ENCODE results near the gene CDKN2B-AS1.

Gene CDKN2B-AS1

DNA sequence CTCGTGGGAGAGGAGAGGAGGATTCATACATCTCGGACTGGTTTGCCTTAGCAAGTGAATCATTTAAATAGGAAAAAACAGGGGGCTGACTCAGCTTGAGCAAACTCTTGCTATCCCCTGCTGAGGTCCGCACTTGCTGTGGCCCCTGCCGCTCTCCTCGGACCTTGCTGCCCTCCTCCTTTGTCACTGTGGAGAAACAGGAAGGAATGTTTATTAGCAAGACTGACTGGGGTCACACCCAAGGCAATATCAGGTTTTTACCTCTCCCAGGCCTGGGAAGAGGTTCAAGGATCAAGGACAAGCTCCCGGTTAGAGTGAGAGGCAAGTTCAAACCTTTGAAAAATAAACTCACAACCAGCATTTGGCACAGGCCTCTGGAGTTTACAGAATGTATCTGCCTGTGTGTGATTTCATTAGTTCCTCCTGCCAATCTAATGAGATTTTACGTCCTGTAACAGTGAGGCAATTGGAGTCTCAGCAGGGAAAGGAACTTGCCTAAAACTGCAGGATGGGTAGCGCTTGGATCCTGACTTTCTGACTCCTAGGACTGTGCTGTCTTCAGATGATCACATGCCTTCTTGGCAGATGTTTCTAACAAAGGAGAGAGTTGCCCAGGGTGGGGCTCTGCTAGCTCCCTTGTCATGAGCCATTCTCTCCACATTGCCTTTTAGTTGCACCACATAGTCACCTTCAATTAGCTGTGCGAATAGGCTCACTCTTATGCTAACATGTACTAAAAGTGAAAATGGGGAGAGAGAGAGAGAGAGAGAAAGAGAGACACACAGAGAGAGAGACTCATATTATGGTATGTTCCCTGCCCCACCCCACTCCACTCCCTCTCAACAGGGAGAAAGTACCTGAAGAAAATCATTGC lies 123.2 kb downstream of the CDKN2B-AS1 start:
- in situ Hi-C loops (cut with MboI; ENCODE audit: low sequenced_read_pairs): no loop called here

DNA sequence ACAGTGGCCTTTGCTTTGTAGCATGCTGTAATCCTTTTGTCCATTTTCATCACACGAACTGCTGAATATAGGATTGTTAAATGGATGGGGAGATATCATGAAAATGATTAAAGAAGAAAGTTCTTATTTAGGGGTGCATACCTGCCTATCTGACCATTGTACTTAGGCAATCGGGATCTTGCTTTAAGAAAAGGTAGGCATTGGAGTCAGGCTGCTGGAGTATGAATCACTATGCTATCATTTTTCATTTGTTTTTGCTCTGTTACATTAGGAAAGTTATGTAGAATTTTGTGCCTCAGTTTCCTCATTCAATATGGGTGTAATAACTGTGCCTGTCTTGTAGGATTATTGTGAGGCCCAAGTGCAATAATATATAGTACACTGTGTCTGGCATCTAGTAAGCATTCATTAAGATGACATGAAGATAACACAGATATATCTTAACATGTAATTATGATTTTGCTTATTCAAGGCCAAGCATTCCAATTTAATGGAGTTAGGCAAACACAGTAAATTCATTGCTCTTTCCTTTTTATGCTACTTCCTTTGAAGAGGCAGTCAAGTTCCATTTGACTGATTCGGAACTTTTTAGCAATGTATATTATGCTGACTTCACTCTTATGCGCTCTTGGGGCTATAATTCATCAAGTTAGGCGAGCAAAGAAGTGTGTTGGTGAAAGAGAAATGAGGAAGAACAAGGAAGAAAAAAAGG lies 124.4 kb downstream of the CDKN2B-AS1 start:
- in situ Hi-C loops (cut with MboI; ENCODE audit: low sequenced_read_pairs): no loop called here

DNA sequence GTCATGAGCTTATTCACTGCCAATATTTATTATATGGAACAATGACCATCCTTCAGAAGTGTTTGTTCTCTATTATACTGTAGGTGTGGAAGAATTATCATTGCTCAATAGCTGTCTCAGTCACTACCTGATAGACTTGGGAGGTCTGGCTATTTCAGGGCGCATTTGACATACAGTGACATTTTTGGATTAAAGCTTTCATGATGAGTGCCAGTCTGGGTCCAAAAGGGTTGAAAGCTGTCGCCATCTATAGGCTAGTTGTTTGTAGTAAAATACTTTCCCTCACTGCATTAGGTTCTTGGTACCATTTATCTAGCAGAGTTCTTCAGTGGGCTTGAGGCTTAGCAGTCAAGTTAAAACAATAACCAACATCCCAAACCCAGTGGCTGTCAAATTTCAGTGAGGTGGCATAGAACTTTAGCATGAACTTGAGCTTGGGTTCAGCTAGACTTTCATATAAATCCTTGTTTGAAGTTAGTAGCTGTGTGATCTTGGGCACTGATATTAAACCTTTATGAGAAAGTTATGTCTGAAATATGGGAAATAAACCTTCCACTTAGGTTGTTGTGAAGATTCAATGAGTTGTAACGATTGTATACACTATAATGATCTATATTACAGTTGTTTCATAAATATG lies 125.0 kb downstream of the CDKN2B-AS1 start:
- in situ Hi-C loops (cut with MboI; ENCODE audit: low sequenced_read_pairs): no loop called here

DNA sequence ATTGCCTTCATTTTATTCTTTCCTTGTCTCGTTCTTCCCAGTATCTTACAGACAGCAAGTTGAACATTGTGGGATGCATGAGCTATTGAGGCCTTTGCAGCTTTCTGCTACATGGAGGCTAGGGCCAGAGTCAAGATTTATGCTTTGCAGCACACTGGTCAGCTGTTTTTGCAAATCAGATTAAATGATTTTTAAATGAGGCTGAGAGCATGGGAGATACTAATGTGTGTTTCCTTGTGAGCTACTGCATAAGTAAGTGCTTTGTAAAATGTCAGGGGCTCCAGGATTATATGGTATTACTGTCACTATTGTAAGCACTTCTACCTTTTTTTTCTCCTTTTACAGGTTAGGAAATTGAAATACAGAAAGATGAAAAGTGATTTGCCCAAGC lies 125.6 kb downstream of the CDKN2B-AS1 start:
- in situ Hi-C loops (cut with MboI; ENCODE audit: low sequenced_read_pairs): no loop called here

DNA sequence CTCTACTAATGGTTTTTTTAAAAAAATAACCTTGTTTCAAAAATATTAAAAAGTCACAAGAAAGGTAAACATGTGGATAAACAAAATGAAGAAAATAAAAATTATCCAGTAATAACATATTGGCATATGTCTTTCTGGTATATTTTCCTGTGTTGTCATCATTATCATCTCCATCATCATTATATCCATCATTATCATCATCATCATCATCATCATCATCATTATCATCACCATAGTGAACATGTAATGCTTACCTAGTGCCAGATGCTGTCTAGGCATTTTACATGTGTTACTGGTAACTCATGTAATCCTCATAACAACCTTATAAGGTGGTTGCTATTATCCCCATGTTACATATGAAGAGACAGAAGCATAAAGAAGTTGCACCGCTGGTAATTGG lies 126.0 kb downstream of the CDKN2B-AS1 start:
- in situ Hi-C loops (cut with MboI; ENCODE audit: low sequenced_read_pairs): no loop called here

GRCh38 chr9:22124263-22125011 lies 129.8 kb downstream of the CDKN2B-AS1 start:
- in situ Hi-C loops (cut with MboI; ENCODE audit: low sequenced_read_pairs): no loop called here

DNA sequence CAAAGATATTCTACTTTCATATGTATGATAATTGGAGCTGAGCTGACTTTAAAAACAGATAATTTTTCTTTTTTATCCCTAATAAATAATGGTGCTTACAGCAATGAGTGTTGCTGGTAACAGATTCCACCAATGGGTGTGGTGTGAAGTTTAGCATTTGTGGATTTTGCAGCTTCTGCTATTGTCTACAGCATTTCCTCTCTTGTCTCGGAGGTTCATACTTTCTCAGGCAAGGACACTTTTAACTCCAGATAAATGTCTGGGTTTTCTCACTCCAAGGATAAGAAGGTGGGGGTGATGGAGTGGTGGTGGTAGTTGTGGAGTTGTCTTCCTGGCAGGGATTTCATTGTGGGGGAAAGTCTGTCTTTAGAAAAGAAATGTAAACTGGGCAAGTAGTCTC lies 134.5 kb downstream of the CDKN2B-AS1 start:
- in situ Hi-C loops (cut with MboI; ENCODE audit: low sequenced_read_pairs): no loop called here

- in situ Hi-C loops (cut with MboI; ENCODE audit: low sequenced_read_pairs): no loop called here
Measured at GRCh38 chr9:22129633-22130032, 135.0 kb downstream of the CDKN2B-AS1 start.

- in situ Hi-C loops (cut with MboI; ENCODE audit: low sequenced_read_pairs): no loop called here
Measured at GRCh38 chr9:22131817-22132216, 137.2 kb downstream of the CDKN2B-AS1 start.

DNA sequence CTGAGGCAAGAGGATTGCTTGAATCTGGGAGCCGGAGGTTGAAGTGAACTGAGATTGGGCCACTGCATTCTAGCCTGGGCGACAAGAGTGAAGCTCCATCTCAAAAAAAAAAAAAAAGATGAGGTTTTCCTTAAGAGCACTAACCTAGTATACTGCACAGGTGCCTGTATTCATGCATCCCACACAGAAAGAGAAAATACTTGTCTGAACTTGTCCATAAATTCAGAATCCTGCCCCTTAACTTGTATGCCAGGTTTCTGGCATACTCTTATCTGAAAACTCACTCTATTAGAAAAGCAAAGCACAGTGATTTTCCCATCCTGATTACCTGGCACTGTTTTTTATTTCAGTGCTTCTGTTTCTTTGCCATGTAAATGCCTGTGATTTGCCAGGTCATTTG lies 139.8 kb downstream of the CDKN2B-AS1 start:
- in situ Hi-C loops (cut with MboI; ENCODE audit: low sequenced_read_pairs): no loop called here

- in situ Hi-C loops (cut with MboI; ENCODE audit: low sequenced_read_pairs): no loop called here
Measured at GRCh38 chr9:22136461-22137096, 142.0 kb downstream of the CDKN2B-AS1 start.

DNA sequence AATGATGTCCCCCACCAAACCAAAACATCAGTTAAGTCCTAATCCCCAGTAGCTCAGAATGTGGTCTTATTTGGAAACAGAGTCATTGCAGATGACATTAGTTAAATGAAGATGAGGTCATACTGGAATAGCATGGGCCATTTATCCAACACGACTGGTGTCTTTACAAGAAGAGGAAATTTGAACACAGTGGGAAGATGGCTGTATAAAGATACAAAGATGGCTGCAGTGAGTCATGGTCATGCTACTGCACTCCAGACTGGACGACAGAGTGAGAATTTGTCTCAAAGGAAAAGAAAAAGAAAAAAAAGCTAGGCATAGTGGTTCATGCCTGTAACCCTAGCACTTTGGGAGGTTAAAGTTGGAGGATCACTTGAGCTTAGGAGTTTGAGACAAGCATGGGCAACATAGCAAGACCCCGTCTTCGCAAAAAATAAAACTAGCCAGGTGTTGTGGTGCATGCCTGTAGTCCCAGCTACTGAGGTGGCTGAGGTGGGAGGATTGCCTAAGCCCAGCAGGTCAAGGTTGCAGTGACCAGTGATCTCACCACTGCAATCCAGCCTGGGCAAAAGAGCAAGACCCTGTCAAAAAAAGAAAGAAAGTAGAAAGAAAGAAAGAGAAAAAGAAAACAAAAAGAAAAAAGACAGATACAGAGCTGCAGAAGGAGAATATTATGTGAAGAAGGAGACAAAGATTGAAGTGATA lies 144.5 kb downstream of the CDKN2B-AS1 start:
- in situ Hi-C loops (cut with MboI; ENCODE audit: low sequenced_read_pairs): no loop called here

DNA sequence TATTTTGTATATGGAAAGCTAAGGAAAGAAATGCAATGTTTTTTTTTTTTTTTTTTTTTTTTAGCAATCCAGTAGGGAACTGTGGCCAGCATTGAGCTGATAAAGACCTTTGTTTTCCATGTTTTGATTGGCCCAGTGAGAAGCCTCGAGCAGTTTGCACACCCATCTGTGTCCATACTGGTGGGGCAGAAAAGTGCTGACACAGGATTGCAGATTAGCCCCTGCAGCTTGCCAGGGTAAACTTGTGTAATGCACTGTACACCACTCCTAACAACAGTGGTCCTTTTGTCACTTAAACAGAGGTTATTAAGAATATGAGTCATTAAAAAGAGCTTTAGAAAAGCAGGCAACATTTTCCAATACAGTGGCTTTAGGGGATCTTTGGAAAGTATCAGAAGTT lies 147.3 kb downstream of the CDKN2B-AS1 start:
- in situ Hi-C loops (cut with MboI; ENCODE audit: low sequenced_read_pairs): no loop called here

- in situ Hi-C loops (cut with MboI; ENCODE audit: low sequenced_read_pairs): no loop called here
Measured at GRCh38 chr9:22142671-22143070, 148.1 kb downstream of the CDKN2B-AS1 start.

DNA sequence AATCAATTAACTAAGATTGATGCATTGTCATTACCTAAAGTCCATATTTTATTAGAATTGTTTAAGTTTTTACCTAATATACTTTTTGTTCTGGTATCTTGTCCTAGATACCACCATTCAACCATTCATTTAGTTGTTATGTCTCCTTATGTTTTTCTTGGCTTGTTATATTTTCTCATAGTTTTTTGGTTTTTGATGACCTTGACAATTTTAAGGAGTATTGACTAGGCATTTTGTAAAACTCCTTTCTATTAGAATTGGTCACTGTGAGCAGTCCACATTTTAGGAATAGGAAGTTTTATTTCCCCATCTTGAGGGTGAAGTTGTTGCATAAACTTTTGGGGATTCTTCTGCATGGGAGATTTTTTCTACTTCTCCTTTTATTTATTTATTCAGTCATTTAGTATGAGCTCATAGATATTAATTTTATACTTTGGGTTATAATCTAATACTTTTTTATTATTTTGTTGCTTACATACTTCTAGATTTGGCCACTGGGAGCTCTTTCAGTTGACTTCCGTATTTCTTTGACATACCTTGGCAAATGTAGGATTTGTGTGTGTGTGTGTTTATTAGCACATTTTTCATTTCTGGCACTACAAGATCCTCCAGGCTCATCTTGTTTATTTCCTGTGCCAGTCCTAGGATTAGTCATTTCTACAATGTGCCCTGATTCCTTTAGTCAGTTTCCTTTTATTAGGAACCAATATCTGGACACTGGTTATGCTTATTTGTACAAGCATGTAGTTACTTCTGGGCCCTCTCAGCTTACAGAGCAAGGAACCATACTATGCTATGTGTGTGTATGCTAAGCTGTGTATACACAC lies 149.4 kb downstream of the CDKN2B-AS1 start:
- in situ Hi-C loops (cut with MboI; ENCODE audit: low sequenced_read_pairs): no loop called here

- in situ Hi-C loops (cut with MboI; ENCODE audit: low sequenced_read_pairs): no loop called here
Measured at GRCh38 chr9:22146604-22147003, 152.0 kb downstream of the CDKN2B-AS1 start.

DNA sequence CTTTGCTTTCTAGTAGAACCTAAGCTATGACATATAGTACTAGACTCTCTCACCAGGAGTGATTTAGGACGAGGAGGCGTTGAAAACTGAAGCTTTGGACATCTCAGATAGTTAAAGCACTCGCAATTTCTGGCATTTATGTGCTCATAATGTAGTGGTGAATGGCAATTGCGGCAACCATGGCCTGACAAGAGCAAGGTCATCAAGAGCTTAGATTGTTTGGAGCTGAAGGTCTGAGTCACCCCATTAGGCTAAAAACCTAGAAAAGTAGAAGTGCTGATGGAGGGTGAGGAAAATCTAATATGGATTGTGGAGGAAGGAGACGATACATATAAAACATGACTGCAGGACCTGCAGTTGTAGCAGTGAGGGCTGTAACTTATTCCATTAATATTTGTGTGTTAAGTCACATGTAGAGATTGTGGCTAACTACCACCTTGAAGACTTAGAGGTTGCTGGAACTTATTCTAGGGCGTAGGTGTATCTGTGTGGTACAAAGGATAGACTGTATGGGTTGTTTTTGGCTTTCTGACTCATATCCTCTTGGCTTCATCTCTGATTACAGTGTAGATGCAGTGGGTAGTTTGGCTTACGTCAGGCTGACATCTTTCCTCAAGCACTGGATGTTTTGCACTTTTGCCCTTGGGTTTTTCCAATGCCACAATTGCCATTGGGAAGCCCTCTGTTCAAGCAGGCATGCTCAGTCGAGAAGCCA lies 153.4 kb downstream of the CDKN2B-AS1 start:
- in situ Hi-C loops (cut with MboI; ENCODE audit: low sequenced_read_pairs): no loop called here

DNA sequence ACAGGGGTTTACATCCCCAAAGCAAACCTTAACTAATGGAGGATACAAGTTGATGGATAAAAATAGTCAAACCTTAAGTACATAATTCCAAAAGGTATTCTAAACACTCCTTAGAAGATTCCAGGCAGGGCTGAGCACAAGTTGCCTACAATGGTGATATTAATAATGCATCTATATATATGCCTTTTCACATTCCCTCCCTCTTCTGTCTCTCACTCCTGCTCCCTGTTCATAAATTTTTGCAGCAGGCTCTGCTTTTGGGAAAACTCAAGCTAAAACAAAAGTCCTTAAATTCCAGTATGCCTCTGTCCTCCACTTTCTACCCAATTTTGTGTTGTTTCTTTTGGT lies 153.9 kb downstream of the CDKN2B-AS1 start:
- in situ Hi-C loops (cut with MboI; ENCODE audit: low sequenced_read_pairs): no loop called here
